ENCODE data around the gene MPPED1. TPM values are rescaled to one million over a fixed set of nuclear protein-coding genes. Genes with fewer than 3 reads are reported as not detected.

MPPED1 gene
- total RNA-seq, 2 donors from 2014 or later: not detected

GRCh38 chr22:43419371-43420080 lies 7.7 kb downstream of the MPPED1 start:
- Histone ChIP-seq H3K27ac (no peak overlapping the region), H3K27me3 (peaks cover 0 to 4% of the 10 kb centered on the region in 2 donors), H3K4me3 (no peak overlapping the region), H3K4me1 (no peaks in the 10 kb centered on the region), H3K9me3 (no peaks in the 10 kb centered on the region), H3K36me3 (replicated peaks in 1 of 2; ENCODE audit: insufficient read depth in 1 of 2, low read depth in 2 of 2) (no peaks in the 10 kb centered on the region)
- DNase-seq: no peak
- TF ChIP-seq POLR2A (IDR thresholded peaks at IDR 0.05) (no peak), CTCF (IDR thresholded peaks at IDR 0.05) (no peak)
- WGBS, 2 donors: 60 to 61% methylated on average over 13 of the region's 13 CpGs
- ATAC-seq: no peak
- intact Hi-C loops (cut with DNase I): no loop called here

- Histone ChIP-seq H3K27me3 (peaks cover 0 to 4% of the 10 kb centered on the region in 2 donors), H3K36me3 (replicated peaks in 1 of 2; ENCODE audit: insufficient read depth in 1 of 2, low read depth in 2 of 2) (no peaks in the 10 kb centered on the region), H3K27ac (no peak overlapping the region), H3K4me3 (no peak overlapping the region), H3K9me3 (no peaks in the 10 kb centered on the region), H3K4me1 (no peaks in the 10 kb centered on the region)
- 67 to 72% methylated on average over 23 to 36 of the region's 36 CpGs for WGBS, 2 donors
- no peak for TF ChIP-seq CTCF (IDR thresholded peaks at IDR 0.05)
- no peak for TF ChIP-seq POLR2A (IDR thresholded peaks at IDR 0.05)
- intact Hi-C loops (cut with DNase I): no loop called here
- ATAC-seq: no peak
- no peak for DNase-seq
Measured at GRCh38 chr22:43421046-43421665, 9.3 kb downstream of the MPPED1 start.

- Histone ChIP-seq H3K36me3 (replicated peaks in 1 of 2; ENCODE audit: insufficient read depth in 1 of 2, low read depth in 2 of 2) (no peaks in the 10 kb centered on the region), H3K4me1 (no peaks in the 10 kb centered on the region), H3K4me3 (no peak overlapping the region), H3K9me3 (no peaks in the 10 kb centered on the region), H3K27ac (no peak overlapping the region), H3K27me3 (peaks cover 0 to 4% of the 10 kb centered on the region in 2 donors)
- DNase-seq (no peak), ATAC-seq (no peak)
- WGBS, 2 donors: 63 to 71% methylated on average over 13 of the region's 13 CpGs
- TF ChIP-seq POLR2A (IDR thresholded peaks at IDR 0.05): no peak
- no peak for TF ChIP-seq CTCF (IDR thresholded peaks at IDR 0.05)
- intact Hi-C loops (cut with DNase I): no loop called here
Measured at GRCh38 chr22:43421914-43422615, 10.3 kb downstream of the MPPED1 start.

- intact Hi-C loops (cut with DNase I): no loop called here
- H3K4me3 ChIP-seq: no peak overlapping the region
- TF ChIP-seq CTCF (IDR thresholded peaks at IDR 0.05): no peak
- no peak for TF ChIP-seq POLR2A (IDR thresholded peaks at IDR 0.05)
- DNase-seq (no peak), ATAC-seq (no peak)
- 81 to 88% methylated on average over 8 to 11 of the region's 11 CpGs for WGBS, 2 donors
- peaks cover 0 to 4% of the 10 kb centered on the region in 2 donors for H3K27me3 ChIP-seq
- H3K4me1 ChIP-seq: no peaks in the 10 kb centered on the region
- H3K27ac ChIP-seq: no peak overlapping the region
- H3K36me3 ChIP-seq (replicated peaks in 1 of 2; ENCODE audit: insufficient read depth in 1 of 2, low read depth in 2 of 2): no peaks in the 10 kb centered on the region
- no peaks in the 10 kb centered on the region for H3K9me3 ChIP-seq
Measured at GRCh38 chr22:43423046-43423445, 11.2 kb downstream of the MPPED1 start.

All from body of pancreas (tissue), 4 donors.